ENCODE data around the gene TINCR. TPM values are rescaled to one million over a fixed set of nuclear protein-coding genes. Genes with fewer than 3 reads are reported as not detected.

The TINCR gene
- total and polyA plus RNA-seq, 7 experiments from 2014 or later = 0.70 to 1.9 (median 0.97) TPM; not detected in 2

DNA sequence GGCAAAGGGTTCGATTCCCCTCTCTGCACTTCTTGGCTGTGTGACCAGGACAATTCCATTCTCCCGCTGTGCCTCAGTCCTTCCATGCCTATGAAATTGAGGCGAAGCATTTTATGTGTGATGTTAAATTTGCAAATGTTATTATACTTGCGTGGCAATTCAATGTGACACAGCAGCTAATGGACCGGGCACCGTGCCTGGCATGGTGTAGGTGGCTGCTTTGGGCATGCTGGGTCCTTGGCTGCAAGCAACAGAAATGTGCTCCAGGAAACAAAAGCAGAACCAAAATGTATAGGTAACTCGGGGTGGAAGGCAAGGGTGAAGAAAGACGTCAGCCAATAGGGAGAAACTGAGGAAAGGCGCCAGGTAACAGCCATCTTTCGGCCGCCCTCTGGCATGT, 37.1 kb downstream of the TINCR start:
- H3K4me3 Mint-ChIP-seq = no peak overlapping the region
- Histone ChIP-seq H3K36me3 (ENCODE audit: control insufficient read depth in 2 of 3, insufficient read depth in 3 of 3, low read length in 3 of 3) (no peaks in the 10 kb centered on the region), H3K4me3 (ENCODE audit: low read length) (no peak overlapping the region), H3K4me1 (ENCODE audit: control insufficient read depth in 2 of 2, insufficient read depth in 2 of 2, low read length in 2 of 2) (no peaks in the 10 kb centered on the region), H3K9me3 (ENCODE audit: control insufficient read depth in 2 of 3, low read length in 3 of 3) (peaks cover 0 to 25% (median 3%) of the 10 kb centered on the region in 3 experiments), H3K27me3 (ENCODE audit: control insufficient read depth in 2 of 2, insufficient read depth in 2 of 2, low read length in 2 of 2) (no peaks in the 10 kb centered on the region), H3K27ac (ENCODE audit: low read depth, low read length) (no peak overlapping the region)
- DNase-seq = no peak
- H3K27ac Mint-ChIP-seq = no peak overlapping the region
- POLR2A ChIA-PET = no interaction called here
- no peak for ATAC-seq
- peaks cover 0 to 8% (median 6%) of the 10 kb centered on the region in 5 donors for H3K36me3 Mint-ChIP-seq
- intact Hi-C loops (cut with micrococcal nuclease) = no loop called here
- peaks cover 0 to 2% (median 0%) of the 10 kb centered on the region in 7 donors for H3K4me1 Mint-ChIP-seq
- H3K27me3 Mint-ChIP-seq = peaks cover 0 to 30% (median 8%) of the 10 kb centered on the region in 5 donors
- peaks cover 4 to 35% (median 19%) of the 10 kb centered on the region in 11 donors for H3K9me3 Mint-ChIP-seq
- CTCF ChIA-PET = no interaction called here

DNA sequence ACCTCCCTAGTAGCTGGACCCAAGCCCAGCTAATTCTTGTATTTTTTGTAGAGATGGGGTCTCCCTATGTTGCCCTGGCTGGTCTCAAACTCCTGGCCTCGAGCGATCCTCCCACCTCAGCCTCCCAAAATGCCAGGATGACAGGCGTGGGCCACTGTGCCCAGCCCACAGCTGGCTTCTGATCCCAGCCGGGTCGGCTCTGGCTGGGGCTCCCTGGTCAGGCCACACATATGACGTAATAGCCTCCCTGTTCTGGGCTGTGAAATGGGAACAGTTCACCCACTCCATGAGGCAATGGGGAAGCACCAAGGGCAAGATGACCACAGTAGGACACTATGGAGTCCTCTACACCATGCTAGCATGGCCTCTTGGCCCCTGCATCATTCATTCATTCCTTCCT, 41.1 kb downstream of the TINCR start:
- POLR2A ChIA-PET = no interaction called here
- Mint-ChIP-seq H3K9me3 (peaks cover 0 to 12% (median 0%) of the 10 kb centered on the region in 11 donors), H3K4me3 (no peak overlapping the region), H3K4me1 (peaks cover 0 to 4% (median 0%) of the 10 kb centered on the region in 7 donors), H3K36me3 (no peaks in the 10 kb centered on the region), H3K27me3 (peaks cover 1 to 46% (median 24%) of the 10 kb centered on the region in 5 donors), H3K27ac (no peak overlapping the region)
- ATAC-seq = no peak
- Histone ChIP-seq H3K4me3 (ENCODE audit: low read length) (no peak overlapping the region), H3K27me3 (ENCODE audit: control insufficient read depth in 2 of 2, insufficient read depth in 2 of 2, low read length in 2 of 2) (no peaks in the 10 kb centered on the region), H3K9me3 (ENCODE audit: control insufficient read depth in 2 of 3, low read length in 3 of 3) (no peaks in the 10 kb centered on the region), H3K4me1 (ENCODE audit: control insufficient read depth in 2 of 2, insufficient read depth in 2 of 2, low read length in 2 of 2) (no peaks in the 10 kb centered on the region), H3K27ac (ENCODE audit: low read depth, low read length) (no peak overlapping the region), H3K36me3 (ENCODE audit: control insufficient read depth in 2 of 3, insufficient read depth in 3 of 3, low read length in 3 of 3) (no peaks in the 10 kb centered on the region)
- DNase-seq = no peak
- intact Hi-C loops (cut with micrococcal nuclease) = no loop called here
- CTCF ChIA-PET = interaction anchor here (0.6 kb wide), 1 partner anchor 992 kb away, joined by 3 read pairs; no protein-coding TSS in a partner anchor

- no peaks in the 10 kb centered on the region for H3K4me1 ChIP-seq (ENCODE audit: control insufficient read depth in 2 of 2, insufficient read depth in 2 of 2, low read length in 2 of 2)
- Mint-ChIP-seq H3K27me3 (peaks cover 1 to 47% (median 28%) of the 10 kb centered on the region in 5 donors), H3K4me1 (peaks cover 0 to 4% (median 0%) of the 10 kb centered on the region in 7 donors), H3K27ac (peak overlapping the region in 1 of 9 donors; percentile 51), H3K4me3 (no peak overlapping the region), H3K36me3 (peaks cover 0 to 4% (median 0%) of the 10 kb centered on the region in 5 donors), H3K9me3 (peaks cover 0 to 20% (median 4%) of the 10 kb centered on the region in 11 donors)
- DNase-seq = no peak
- ChIA-PET CTCF (no interaction called here), POLR2A (no interaction called here)
- no peak overlapping the region for H3K4me3 ChIP-seq (ENCODE audit: low read length)
- peaks cover 0 to 6% (median 0%) of the 10 kb centered on the region in 3 experiments for H3K9me3 ChIP-seq (ENCODE audit: control insufficient read depth in 2 of 3, low read length in 3 of 3)
- H3K36me3 ChIP-seq (ENCODE audit: control insufficient read depth in 2 of 3, insufficient read depth in 3 of 3, low read length in 3 of 3) = no peaks in the 10 kb centered on the region
- ATAC-seq = no peak
- intact Hi-C loops (cut with micrococcal nuclease) = no loop called here
- no peaks in the 10 kb centered on the region for H3K27me3 ChIP-seq (ENCODE audit: control insufficient read depth in 2 of 2, insufficient read depth in 2 of 2, low read length in 2 of 2)
- H3K27ac ChIP-seq (ENCODE audit: low read depth, low read length) = no peak overlapping the region
Measured at GRCh38 chr19:5524081-5524480, 43.7 kb downstream of the TINCR start.

GRCh38 chr19:5522106-5522505, 45.6 kb downstream of the TINCR start:
- Histone ChIP-seq H3K36me3 (ENCODE audit: control insufficient read depth in 2 of 3, insufficient read depth in 3 of 3, low read length in 3 of 3) (no peaks in the 10 kb centered on the region), H3K4me1 (ENCODE audit: control insufficient read depth in 2 of 2, insufficient read depth in 2 of 2, low read length in 2 of 2) (no peaks in the 10 kb centered on the region), H3K4me3 (ENCODE audit: low read length) (no peak overlapping the region), H3K9me3 (ENCODE audit: control insufficient read depth in 2 of 3, low read length in 3 of 3) (peaks cover 0 to 9% (median 0%) of the 10 kb centered on the region in 3 experiments), H3K27me3 (ENCODE audit: control insufficient read depth in 2 of 2, insufficient read depth in 2 of 2, low read length in 2 of 2) (no peaks in the 10 kb centered on the region), H3K27ac (ENCODE audit: low read depth, low read length) (no peak overlapping the region)
- DNase-seq = no peak
- peaks cover 0 to 25% (median 11%) of the 10 kb centered on the region in 11 donors for H3K9me3 Mint-ChIP-seq
- H3K27me3 Mint-ChIP-seq = peaks cover 1 to 45% (median 37%) of the 10 kb centered on the region in 5 donors
- H3K4me1 Mint-ChIP-seq = peaks cover 0 to 4% (median 0%) of the 10 kb centered on the region in 7 donors
- POLR2A ChIA-PET = no interaction called here
- no peak for ATAC-seq
- H3K4me3 Mint-ChIP-seq = no peak overlapping the region
- no peak overlapping the region for H3K27ac Mint-ChIP-seq
- CTCF ChIA-PET = no interaction called here
- intact Hi-C loops (cut with micrococcal nuclease) = no loop called here
- peaks cover 0 to 4% (median 0%) of the 10 kb centered on the region in 5 donors for H3K36me3 Mint-ChIP-seq

GRCh38 chr19:5520501-5520900, 47.3 kb downstream of the TINCR start:
- intact Hi-C loops (cut with micrococcal nuclease) = no loop called here

GRCh38 chr19:5519076-5519475, 48.7 kb downstream of the TINCR start:
- DNase-seq (no peak), ATAC-seq (no peak)
- Histone ChIP-seq H3K27ac (ENCODE audit: low read depth, low read length) (no peak overlapping the region), H3K4me3 (ENCODE audit: low read length) (no peak overlapping the region), H3K36me3 (ENCODE audit: control insufficient read depth in 2 of 3, insufficient read depth in 3 of 3, low read length in 3 of 3) (no peaks in the 10 kb centered on the region), H3K9me3 (ENCODE audit: control insufficient read depth in 2 of 3, low read length in 3 of 3) (peaks cover 0 to 26% (median 0%) of the 10 kb centered on the region in 3 experiments), H3K27me3 (ENCODE audit: control insufficient read depth in 2 of 2, insufficient read depth in 2 of 2, low read length in 2 of 2) (no peaks in the 10 kb centered on the region), H3K4me1 (ENCODE audit: control insufficient read depth in 2 of 2, insufficient read depth in 2 of 2, low read length in 2 of 2) (no peaks in the 10 kb centered on the region)
- ChIA-PET POLR2A (no interaction called here), CTCF (no interaction called here)
- Mint-ChIP-seq H3K27ac (no peak overlapping the region), H3K36me3 (peaks cover 2 to 12% (median 4%) of the 10 kb centered on the region in 5 donors), H3K4me1 (peaks cover 0 to 2% (median 0%) of the 10 kb centered on the region in 7 donors), H3K9me3 (peaks cover 0 to 54% (median 27%) of the 10 kb centered on the region in 11 donors), H3K27me3 (peaks cover 1 to 46% (median 32%) of the 10 kb centered on the region in 5 donors), H3K4me3 (no peak overlapping the region)
- intact Hi-C loops (cut with micrococcal nuclease) = no loop called here

More at GRCh38 chr19:5520501-5520900, 47.3 kb downstream of the TINCR start:
- ATAC-seq (no peak), DNase-seq (no peak)
- H3K4me1 ChIP-seq (ENCODE audit: control insufficient read depth in 2 of 2, insufficient read depth in 2 of 2, low read length in 2 of 2) = no peaks in the 10 kb centered on the region
- peaks cover 0 to 2% (median 0%) of the 10 kb centered on the region in 7 donors for H3K4me1 Mint-ChIP-seq
- CTCF ChIA-PET = no interaction called here
- no peaks in the 10 kb centered on the region for H3K36me3 ChIP-seq (ENCODE audit: control insufficient read depth in 2 of 3, insufficient read depth in 3 of 3, low read length in 3 of 3)
- H3K4me3 Mint-ChIP-seq = no peak overlapping the region
- H3K27ac ChIP-seq (ENCODE audit: low read depth, low read length) = no peak overlapping the region
- no peak overlapping the region for H3K27ac Mint-ChIP-seq
- no peak overlapping the region for H3K4me3 ChIP-seq (ENCODE audit: low read length)
- peaks cover 1 to 56% (median 42%) of the 10 kb centered on the region in 5 donors for H3K27me3 Mint-ChIP-seq
- POLR2A ChIA-PET = no interaction called here
- H3K9me3 Mint-ChIP-seq = peaks cover 0 to 40% (median 26%) of the 10 kb centered on the region in 11 donors
- peaks cover 2 to 12% (median 4%) of the 10 kb centered on the region in 5 donors for H3K36me3 Mint-ChIP-seq
- peaks cover 0 to 25% (median 0%) of the 10 kb centered on the region in 3 experiments for H3K9me3 ChIP-seq (ENCODE audit: control insufficient read depth in 2 of 3, low read length in 3 of 3)
- H3K27me3 ChIP-seq (ENCODE audit: control insufficient read depth in 2 of 2, insufficient read depth in 2 of 2, low read length in 2 of 2) = no peaks in the 10 kb centered on the region

- ATAC-seq (no peak), DNase-seq (no peak)
- no peaks in the 10 kb centered on the region for H3K27me3 ChIP-seq (ENCODE audit: control insufficient read depth in 2 of 2, insufficient read depth in 2 of 2, low read length in 2 of 2)
- peaks cover 0 to 25% (median 0%) of the 10 kb centered on the region in 3 experiments for H3K9me3 ChIP-seq (ENCODE audit: control insufficient read depth in 2 of 3, low read length in 3 of 3)
- no peak overlapping the region for H3K27ac ChIP-seq (ENCODE audit: low read depth, low read length)
- H3K4me3 Mint-ChIP-seq = no peak overlapping the region
- no peak overlapping the region for H3K4me3 ChIP-seq (ENCODE audit: low read length)
- peaks cover 0 to 58% (median 28%) of the 10 kb centered on the region in 11 donors for H3K9me3 Mint-ChIP-seq
- no peaks in the 10 kb centered on the region for H3K36me3 ChIP-seq (ENCODE audit: control insufficient read depth in 2 of 3, insufficient read depth in 3 of 3, low read length in 3 of 3)
- CTCF ChIA-PET = no interaction called here
- peaks cover 0 to 41% (median 21%) of the 10 kb centered on the region in 5 donors for H3K27me3 Mint-ChIP-seq
- H3K27ac Mint-ChIP-seq = no peak overlapping the region
- H3K4me1 Mint-ChIP-seq = no peaks in the 10 kb centered on the region
- no peaks in the 10 kb centered on the region for H3K4me1 ChIP-seq (ENCODE audit: control insufficient read depth in 2 of 2, insufficient read depth in 2 of 2, low read length in 2 of 2)
- intact Hi-C loops (cut with micrococcal nuclease) = no loop called here
- peaks cover 2 to 15% (median 4%) of the 10 kb centered on the region in 5 donors for H3K36me3 Mint-ChIP-seq
- POLR2A ChIA-PET = no interaction called here
Measured at GRCh38 chr19:5515737-5516136, 52.0 kb downstream of the TINCR start.
